ENCODE measurements around the gene CNTFR.

CNTFR gene

GRCh38 chr9:34570809-34571480 is 18.6 kb downstream of the CNTFR start:
- no peak for DNase-seq

GRCh38 chr9:34570376-34570775 is 19.1 kb downstream of the CNTFR start:
- DNase-seq: no peak

- DNase-seq: no peak
These were observed 20.8 kb downstream of the CNTFR start for GRCh38 chr9:34568774-34569173.

- DNase-seq: no peak
These were observed 21.4 kb downstream of the CNTFR start for GRCh38 chr9:34568133-34568532.

GRCh38 chr9:34566972-34567371 is 22.6 kb downstream of the CNTFR start:
- no peak for DNase-seq

GRCh38 chr9:34566322-34566721 is 23.2 kb downstream of the CNTFR start:
- no peak for DNase-seq

GRCh38 chr9:34565856-34566255 is 23.7 kb downstream of the CNTFR start:
- no peak for DNase-seq

GRCh38 chr9:34564617-34565016 is 24.9 kb downstream of the CNTFR start:
- no peak for DNase-seq

GRCh38 chr9:34563262-34563661 is 26.3 kb downstream of the CNTFR start:
- DNase-seq: no peak

- DNase-seq: peak; percentile 32 to 51 (median 49)
These were observed 27.3 kb downstream of the CNTFR start for GRCh38 chr9:34562135-34562745.

- no peak for DNase-seq
These were observed 28.8 kb downstream of the CNTFR start for GRCh38 chr9:34560599-34561214.

- peak; percentile 71 to 73 (median 73) for DNase-seq
These were observed 29.7 kb downstream of the CNTFR start for GRCh38 chr9:34559624-34560455.

GRCh38 chr9:34558919-34559623 is 30.5 kb downstream of the CNTFR start:
- no peak for DNase-seq

GRCh38 chr9:34558364-34558763 is 31.2 kb downstream of the CNTFR start:
- no peak for DNase-seq

- DNase-seq: no peak
These were observed 31.9 kb downstream of the CNTFR start for GRCh38 chr9:34557426-34558321.

- no peak for DNase-seq
These were observed 32.6 kb downstream of the CNTFR start for GRCh38 chr9:34556949-34557348.

GRCh38 chr9:34555936-34556525 is 33.5 kb downstream of the CNTFR start:
- DNase-seq: no peak

- no peak for DNase-seq
These were observed 34.0 kb downstream of the CNTFR start for GRCh38 chr9:34555500-34555899.

- DNase-seq: no peak
These were observed 34.5 kb downstream of the CNTFR start for GRCh38 chr9:34555002-34555348.

- no peak for DNase-seq
These were observed 35.1 kb downstream of the CNTFR start for GRCh38 chr9:34554211-34555001.

Measured in suppressor macrophage treated with lipopolysaccharide for 1 hour (primary cell).